Measurements from ENCODE around the gene AKT1S1.
A peak's percentile ranks its signal among the peaks of the same experiment; 100 is the strongest.

AKT1S1 gene

DNA sequence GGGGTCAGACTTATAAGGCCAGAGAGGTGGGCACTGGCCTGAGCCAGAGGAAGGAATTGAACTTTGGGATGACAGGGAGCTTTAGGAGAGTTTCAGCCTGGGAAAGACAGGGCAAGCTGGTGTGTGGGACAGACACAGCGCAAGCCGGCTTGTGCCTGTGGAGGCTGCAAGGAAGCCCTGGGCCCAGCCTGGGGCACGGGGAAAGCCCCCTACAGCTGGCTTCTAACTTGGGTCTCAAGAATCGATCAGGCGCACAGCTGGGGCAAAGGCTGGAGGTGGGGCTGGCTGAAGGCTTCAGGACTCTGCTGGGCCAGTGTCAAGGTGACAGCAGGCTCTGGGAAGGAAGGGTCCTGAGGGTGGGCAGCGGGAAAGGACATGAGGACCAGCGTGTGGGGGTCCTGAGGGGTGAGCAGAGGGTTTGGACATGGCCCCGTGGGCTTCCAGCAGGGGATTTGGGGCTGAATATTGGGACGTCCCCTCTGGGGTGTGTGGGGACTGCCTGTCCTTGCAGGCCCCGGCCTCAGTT lies 23.2 kb downstream of the AKT1S1 start:
- DNase-seq (ENCODE audit: low spot score) = peak; percentile 12

DNA sequence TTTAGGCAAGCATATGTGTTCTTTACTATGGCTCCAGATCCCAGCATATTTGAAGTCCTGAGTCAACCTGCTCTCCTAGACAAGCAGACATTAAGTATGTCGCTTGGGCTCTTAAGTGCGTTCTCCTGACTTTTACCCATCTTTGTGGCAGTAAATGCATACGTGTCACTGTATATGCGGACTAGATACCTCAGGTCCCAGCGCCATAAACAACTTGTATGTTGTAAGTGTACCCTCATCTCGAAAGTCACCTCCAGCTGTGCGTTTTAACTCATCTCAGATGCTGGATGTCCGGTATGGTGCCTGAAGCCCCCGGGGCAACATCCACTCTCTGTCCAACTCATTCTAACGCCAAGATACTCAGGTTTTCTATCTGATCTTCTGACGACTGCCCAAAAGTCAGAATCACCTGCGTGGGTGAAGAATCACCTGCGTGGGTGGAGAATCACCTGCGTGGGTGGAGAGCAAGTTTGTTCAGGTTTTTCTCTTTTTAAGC lies 24.5 kb downstream of the AKT1S1 start:
- peak; percentile 7 for DNase-seq (ENCODE audit: low spot score)

DNA sequence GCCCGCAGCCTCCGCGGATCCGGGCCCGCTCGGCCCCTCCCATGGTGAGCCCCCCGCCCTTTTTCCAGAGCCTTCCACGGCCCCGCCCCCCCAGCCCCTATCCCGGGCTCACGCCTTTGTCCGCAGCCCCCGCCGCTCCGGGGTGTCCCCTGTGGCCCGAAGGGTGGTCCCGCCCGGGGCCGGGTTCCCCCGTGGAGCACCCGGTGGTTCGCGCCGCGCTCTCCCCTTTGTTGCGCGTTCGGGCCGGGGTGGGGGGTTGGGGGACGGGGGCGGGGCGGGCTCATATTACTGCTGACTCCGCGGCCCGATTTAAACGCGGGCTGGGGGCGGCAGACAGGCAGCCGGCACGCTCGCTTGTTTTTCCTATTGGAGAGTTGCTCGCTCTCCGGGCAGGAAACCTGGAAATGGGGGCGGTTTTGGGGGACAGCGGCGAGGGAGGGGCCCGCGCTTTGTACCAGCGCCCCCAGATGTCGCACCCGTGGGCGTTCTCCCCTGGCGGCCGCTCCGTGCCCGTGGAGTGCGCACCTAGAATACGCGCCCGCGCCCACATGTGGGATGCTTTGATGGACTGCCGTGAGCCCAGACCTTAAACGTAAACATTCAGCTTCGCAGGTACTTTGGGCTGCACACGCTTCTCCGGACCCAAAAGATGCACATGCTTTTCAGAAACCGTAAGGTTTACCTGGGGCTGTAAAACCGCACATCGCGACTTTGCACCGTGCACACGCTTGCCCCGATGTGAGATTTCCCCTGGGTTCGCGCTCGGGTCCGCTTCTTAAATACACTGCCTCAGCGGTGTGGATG lies 25.5 kb downstream of the AKT1S1 start:
- DNase-seq (ENCODE audit: low spot score) = peak; percentile 77

DNA sequence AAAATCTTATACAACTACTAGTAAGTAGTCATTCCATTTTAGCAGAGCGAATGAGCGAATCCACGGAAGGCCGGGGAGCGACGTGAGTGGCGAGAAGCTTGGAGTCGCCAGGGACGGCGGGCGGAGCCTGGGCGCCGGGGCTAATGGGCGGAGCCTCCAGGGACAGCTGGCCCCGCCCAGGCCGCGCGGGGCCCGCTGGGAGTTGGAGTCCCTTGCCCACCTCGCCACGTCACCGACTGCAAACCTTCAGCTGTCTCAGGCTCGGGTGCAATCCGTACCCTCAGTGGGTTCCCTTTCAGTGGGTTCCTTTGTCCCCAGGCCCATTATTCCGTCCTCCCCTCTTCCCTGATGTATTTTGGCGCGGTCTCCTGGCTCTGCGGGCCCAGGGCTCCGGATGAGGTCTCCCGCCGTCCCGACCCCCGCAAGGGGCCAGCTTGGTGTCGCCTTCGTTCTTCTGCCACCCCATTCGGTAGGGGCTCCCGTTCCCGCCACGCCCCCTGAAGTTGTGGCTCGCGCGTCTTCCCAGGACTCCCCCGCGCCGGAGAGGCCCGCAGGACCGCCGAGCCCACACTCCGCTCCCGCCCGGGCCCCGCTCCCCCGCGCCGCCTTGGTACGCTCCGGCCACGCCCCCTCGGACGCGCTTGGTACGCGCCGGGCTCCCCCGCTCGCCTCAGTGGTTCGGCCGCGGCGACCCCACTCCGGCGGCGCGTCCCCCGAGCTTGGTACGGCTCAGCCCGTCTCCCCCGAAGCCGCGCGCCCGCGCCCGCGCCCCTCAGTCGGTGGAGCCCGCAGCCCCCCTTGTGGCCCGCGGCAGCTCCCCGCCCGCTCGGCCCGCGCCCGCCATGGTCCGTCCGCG lies 26.4 kb downstream of the AKT1S1 start, which contains the start of gene PTOV1:
Gene PTOV1 (plus strand): TSS at position 673 of the 856 bp plus-strand sequence.
- DNase-seq (ENCODE audit: low spot score) = peak; percentile 99

DNA sequence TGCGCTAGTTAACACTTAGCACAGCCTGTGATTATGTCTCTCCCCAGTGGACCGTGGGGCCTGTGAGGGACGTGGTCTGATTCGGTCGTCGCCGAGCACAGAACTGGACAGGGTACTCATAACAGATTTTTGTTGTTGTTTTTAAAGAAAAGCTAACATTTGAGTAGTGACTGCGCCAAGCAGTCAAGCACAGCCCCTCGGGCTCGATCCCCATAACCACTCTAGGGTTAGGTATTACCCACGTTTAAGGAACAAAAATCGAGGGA lies 27.0 kb downstream of the AKT1S1 start:
- no peak for DNase-seq (ENCODE audit: low spot score)

DNA sequence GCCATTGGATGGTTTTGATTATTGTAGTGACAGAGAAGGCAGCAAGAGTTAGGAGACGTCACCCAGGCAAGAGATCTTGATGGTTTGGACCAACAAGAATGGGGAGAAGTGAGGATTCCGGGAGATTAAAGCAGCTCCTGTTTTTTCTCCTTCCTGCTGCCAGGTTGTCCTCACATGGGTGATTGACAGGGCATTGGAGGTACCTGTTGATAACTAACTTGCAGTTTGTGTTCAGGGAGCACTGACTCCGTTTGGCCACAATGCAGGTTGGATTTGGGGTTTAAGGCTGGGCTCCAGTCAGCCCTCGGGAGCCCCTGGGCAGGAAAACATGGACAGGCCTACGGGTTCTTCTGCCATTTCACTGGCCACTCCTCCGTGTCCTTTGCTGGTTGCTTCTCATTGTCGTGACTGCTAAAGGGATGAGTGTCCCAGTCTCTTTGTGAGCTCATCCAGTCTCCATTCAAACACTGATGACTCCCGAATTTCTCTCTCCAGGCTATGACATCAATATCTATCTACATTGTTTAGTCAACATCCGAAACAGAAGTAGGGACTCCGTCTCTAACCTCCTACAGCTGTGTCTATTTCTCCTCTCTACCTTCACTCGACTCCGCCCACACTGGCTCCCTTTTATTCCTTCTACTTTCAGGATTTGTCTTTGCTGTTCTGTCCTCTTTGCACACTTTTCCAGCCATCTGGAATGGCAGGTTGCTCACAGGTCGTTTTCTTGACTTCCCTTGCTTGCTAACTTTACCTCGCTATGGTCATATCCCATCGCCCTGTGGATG lies 27.5 kb downstream of the AKT1S1 start:
- no peak for DNase-seq (ENCODE audit: low spot score)

DNA sequence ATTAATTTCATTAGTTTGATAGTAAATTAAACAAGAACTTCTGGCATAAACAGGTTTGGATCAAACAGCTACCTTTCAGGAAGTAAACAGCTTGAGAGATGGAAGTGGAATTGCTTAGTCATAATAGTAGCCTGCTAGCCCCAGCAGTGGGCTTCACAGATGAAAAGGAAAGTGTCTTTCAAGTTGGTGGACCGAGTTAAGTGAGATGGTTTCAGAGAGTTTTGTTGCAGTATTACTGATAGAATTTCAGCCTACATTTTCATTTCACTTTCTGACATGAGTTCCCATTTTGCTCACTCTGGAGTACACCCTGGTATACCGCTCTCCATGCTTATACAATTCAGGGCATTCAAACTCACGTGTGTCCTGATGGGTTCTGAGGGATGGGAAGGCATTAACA lies 28.2 kb downstream of the AKT1S1 start:
- DNase-seq (ENCODE audit: low spot score) = no peak

DNA sequence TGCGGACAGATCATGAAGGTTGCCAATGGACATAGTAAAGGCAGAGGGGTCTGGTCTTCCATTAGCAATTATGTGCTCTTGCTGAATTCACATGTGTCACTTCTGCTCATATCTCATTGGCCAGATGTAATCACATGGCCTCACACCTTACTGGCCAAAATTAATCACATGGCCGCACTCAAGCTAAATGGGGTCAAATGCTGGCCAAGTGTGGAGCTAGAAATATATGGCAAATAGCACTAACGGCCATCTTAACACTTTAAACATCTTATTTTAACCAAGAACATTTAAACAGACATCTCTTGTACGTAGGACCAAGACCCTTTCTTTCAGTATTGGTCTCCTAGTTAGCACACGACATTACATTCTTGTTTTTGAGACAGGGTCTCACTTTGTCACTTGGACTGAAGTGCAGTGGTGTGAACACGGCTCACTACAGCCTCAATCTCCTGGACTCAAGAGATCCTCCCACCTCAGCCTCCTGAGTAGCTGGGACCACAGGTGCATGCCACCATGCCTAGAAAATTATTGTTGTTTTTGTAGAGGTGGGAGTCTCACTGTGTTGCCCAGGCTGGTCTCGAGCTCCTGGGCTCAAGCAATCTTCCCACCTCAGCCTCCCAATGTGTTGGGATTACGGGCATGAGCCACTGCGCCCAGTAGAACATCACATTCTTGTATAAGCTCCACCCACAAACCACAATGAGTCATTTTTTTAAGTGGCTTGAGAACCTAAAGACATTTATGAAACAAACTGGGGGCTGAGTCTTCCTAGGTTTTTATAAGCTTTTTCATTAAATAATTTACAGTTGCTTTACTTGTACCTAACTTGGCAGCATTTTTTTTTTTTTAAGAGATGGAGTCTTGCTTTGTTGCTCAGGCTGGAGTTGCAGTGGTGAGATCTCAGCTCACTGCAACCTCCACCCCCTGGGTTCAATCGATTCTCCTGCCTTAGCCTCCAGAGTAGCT lies 29.1 kb downstream of the AKT1S1 start:
- DNase-seq (ENCODE audit: low spot score) = no peak

DNA sequence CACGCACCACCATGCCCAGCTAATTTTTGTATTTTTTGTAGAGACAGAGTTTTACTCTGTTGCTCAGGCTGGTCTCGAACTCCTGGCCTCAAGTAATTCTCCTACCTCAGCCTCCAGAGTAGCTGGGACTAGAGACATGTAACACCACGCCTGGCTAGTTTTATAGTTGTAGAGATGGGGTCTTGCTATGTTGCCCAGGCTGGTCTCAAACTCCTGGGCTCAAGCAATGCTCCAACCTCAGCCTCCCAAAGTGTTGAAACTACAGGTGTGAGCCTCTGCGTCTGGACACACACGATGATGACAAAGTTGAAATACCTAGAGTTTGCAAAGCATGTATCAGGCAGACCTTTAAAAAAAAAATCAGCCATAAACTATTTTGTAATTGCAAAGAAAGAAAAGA lies 30.7 kb downstream of the AKT1S1 start:
- DNase-seq (ENCODE audit: low spot score) = no peak

DNA sequence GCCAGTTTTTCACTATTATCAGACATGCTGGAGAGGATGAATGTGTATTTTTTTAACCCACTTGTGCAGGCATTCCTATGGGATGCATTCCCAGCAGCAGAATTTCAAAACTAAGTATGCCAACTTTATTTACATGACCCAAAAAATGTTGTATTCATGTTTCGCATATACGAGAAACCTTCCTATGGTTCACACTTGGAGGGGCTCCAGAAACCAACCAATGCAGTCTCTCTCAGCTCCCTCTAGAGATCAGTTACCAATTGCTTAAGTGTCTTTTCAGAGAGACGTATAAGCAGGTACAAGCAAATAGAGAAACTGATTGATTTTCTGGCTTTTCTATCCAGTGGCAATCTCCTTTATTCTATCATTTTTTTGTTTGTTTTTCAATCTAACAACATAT lies 31.7 kb downstream of the AKT1S1 start:
- no peak for DNase-seq (ENCODE audit: low spot score)

DNA sequence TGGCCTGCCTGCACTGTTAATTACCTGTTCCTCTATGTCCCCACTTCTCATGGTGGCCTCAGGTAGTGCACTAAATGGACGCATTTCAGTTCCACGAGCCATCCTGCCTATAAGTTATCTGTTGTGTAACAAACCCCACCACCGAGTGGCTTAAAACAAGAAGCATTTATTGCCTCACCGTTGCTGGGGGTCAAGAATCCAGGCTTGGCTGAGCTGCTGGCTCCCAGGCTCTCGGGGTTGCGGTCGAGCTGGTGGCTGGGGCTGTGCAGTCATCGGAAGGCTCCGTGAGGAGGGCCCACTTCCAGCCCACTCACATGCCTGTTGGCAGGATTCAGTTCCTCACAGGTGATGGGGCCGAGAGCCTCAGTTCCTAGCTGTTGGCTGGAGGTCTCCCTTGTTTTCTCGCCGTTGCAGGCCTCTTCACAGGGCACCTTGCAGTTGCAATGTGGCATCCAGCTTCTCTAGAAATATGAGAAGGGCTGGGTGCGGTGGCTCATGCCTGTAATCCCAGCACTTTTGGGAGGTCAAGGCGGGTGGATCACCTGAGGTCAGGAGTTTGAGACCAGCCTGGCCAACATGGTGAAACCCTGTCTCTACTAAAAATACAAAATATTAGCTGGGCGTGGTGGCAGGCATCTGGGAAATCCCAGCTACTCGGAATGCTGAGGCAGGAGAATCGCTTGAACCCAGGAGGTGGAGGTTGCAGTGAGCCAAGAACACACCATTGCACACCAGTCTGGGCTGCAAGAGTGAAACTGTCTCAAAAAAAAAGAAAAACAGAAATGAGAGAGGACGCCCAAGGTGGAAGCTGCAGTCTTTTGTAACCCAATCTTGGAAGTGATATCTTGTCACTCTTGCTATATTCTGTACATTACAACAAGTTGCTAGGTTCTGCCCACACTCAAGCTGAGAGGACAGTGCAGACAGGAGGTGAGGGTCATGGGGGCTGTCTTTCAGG lies 32.7 kb downstream of the AKT1S1 start:
- no peak for DNase-seq (ENCODE audit: low spot score)

DNA sequence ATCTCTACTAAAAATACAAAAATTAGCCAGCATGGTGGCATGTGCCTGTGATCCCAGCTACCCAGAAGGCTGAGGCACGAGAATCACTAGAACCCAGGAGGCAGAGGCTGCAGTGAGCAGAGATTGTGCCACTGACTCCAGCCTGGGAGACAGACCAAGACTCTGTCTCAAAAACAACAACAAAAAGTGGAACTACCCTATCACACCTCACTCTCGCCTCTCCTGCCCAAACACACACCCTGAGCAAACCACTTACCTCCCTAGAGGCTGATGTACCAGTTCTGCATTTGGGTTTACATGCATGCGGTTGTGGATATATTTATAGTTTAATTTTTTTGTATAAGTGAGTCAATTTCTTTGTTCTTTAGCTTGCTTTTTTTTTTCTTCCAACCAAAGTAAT lies 33.9 kb downstream of the AKT1S1 start:
- DNase-seq (ENCODE audit: low spot score) = no peak

DNA sequence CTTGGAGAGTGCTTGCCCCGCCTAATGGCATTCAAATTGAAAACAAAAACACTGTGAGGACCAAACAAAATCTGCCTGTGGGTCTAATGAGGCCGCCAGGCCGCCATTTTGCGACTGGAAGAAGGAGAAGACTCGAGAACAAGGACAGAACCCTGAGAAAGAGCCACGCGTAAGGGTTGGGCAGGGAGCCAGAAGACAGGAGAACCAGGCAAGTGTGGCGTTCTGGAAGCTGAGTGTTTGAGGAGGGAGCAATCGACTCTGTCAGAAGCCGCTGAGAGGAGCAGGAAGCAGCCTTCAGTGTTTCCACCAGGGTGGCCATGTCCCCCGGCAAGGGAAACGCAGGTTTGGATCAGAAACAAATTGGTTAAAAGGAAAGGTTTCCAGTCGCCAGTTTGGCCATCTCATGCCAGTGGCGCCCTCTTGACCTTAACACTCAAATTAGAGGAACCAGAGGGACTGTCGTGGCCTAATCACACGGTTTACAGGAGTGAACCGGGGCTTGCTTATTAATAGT lies 36.4 kb downstream of the AKT1S1 start:
- no peak for DNase-seq (ENCODE audit: low spot score)

DNA sequence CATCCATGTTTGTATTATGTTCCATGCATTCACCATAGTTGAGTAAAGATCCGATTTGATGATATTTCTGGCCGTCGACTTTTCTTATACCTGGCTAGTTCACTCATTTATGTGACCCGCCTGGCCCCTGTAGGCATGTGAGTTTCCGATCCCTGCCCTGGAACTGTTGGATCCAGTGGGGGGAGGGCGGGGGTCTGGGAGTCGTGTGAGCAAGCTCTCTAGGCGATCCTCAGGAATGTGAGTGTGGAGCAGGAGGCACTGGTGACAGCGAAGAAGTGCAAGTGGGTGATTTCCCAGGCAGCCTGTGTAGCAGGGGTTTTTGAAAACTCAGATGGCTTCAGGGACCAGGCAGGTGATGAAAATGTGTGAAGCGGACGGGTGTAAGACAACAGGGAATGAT lies 36.8 kb downstream of the AKT1S1 start:
- DNase-seq (ENCODE audit: low spot score) = no peak

DNA sequence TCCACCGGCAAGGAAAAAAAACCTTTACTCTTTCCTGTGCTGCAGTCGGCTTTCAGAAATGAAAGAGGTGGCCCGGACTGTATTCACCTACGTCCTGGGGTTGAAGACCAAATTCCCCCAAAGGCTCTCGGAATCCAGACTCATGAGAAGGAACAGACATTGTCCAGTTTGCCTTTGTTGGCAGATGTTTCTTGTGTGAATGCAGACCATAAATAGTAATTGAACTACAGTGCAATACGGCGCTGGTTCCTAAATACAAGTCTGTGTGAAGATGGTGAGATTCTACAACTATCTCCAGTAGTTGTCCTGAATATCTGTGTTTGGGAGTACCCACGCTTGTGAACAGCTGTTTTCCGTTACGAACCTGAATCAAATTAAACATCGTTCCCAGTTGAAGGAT lies 37.4 kb downstream of the AKT1S1 start:
- DNase-seq (ENCODE audit: low spot score) = no peak

DNA sequence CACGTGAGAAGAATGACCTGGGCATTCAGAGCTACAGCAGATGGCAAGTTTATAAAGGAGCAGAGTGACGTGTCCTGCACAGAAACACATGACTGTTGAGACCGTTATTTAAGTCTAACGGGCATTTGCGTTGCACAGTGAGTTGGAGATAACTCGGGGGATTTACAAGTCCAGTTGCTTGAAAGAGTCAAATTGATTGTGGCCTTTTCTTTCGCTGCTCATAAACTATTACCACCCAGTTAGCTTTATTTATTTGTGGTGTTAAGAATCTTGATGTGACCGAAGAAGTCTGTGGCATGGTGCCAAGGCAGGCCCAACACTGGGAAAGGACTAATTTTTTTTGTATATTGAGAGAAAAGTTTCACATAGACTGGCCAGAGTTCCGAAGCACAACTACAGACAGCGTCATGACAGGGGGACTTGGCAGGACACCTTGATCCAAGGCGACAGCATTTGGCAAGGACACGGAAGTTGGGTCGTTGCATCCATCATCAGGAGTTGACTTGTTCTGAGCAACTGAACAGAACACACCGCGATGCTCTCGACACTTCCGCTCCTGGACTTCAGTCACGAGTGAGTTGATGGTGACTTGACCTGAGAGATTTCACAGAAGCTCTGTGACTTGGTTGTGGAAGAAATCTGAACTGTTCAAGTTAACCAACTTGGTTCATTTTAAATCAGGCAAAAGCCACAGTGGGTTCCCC lies 38.1 kb downstream of the AKT1S1 start:
- DNase-seq (ENCODE audit: low spot score) = no peak

DNA sequence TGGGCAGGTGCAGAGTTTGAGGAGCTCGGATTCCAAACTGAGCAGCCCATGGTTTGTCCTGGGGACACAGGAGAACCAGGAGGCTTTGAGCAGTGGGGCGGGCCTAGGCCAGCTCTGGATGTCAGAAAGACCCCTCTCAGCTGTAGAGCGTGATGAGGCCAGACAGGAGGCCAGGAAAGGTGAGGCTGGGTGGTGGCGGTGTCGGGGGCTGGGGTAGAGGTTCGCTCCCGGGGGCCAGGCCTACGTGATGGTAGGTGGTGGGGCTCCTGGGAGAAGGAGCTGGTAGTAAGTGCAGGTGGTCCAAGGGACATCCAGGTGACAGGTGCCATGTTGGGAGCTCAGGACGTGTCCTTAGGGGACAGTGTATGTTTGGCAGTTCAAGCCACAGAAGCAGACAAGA lies 39.7 kb downstream of the AKT1S1 start:
- no peak for DNase-seq (ENCODE audit: low spot score)

DNA sequence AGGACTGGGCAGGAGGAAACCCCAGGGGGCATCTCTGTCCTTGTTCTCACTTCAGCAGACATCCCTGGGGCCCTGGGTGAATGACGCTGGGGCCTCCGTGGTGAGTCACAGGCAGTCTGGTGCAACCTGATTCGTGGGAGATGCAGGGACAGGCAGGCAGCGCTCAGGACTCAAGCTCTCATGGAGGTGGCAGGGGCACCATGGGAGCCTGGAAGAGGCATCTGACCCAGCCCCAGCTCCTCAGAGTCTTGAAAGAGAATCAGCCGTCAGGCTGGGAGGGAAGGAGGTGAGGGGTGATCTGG lies 40.2 kb downstream of the AKT1S1 start:
- no peak for DNase-seq (ENCODE audit: low spot score)
